ENCODE results near the gene FAM210A.

DNA sequence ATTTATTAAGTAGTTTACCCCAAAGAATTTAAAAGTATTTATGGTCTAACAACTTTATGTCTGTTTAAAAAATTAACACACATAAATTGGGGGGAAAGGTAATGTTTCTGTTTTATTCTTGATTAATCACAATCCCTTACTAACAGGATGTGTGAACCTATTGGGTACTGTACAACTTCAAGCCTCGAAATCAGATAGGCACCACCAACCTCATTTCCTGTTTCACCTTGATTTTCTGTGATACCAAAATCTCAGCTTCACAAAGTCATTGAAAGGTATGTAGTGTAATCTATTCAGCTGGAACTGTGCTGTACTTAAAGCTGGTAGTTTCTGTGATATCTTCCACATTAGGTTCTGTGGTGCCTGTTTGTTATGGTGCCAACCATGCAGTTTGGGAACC lies 4.1 kb upstream of the FAM210A start:
- TF ChIP-seq, protein P1, sequence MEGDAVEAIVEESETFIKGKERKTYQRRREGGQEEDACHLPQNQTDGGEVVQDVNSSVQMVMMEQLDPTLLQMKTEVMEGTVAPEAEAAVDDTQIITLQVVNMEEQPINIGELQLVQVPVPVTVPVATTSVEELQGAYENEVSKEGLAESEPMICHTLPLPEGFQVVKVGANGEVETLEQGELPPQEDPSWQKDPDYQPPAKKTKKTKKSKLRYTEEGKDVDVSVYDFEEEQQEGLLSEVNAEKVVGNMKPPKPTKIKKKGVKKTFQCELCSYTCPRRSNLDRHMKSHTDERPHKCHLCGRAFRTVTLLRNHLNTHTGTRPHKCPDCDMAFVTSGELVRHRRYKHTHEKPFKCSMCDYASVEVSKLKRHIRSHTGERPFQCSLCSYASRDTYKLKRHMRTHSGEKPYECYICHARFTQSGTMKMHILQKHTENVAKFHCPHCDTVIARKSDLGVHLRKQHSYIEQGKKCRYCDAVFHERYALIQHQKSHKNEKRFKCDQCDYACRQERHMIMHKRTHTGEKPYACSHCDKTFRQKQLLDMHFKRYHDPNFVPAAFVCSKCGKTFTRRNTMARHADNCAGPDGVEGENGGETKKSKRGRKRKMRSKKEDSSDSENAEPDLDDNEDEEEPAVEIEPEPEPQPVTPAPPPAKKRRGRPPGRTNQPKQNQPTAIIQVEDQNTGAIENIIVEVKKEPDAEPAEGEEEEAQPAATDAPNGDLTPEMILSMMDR (IDR thresholded peaks at IDR 0.05), result no peak
- no peak for TF ChIP-seq POLR2A (IDR thresholded peaks at IDR 0.05; ENCODE audit: low read depth)
- TF ChIP-seq POLR2AphosphoS5 (IDR thresholded peaks at IDR 0.05), result no peak
- TF ChIP-seq EP300 (IDR thresholded peaks at IDR 0.05), result no peak
